ENCODE data around the gene RDX.
"Not testable (repeated sequence)": the region's sequence is repeated elsewhere in the genome, so short reads cannot be mapped to it uniquely, and the experiment has no call there.

Gene RDX

DNA sequence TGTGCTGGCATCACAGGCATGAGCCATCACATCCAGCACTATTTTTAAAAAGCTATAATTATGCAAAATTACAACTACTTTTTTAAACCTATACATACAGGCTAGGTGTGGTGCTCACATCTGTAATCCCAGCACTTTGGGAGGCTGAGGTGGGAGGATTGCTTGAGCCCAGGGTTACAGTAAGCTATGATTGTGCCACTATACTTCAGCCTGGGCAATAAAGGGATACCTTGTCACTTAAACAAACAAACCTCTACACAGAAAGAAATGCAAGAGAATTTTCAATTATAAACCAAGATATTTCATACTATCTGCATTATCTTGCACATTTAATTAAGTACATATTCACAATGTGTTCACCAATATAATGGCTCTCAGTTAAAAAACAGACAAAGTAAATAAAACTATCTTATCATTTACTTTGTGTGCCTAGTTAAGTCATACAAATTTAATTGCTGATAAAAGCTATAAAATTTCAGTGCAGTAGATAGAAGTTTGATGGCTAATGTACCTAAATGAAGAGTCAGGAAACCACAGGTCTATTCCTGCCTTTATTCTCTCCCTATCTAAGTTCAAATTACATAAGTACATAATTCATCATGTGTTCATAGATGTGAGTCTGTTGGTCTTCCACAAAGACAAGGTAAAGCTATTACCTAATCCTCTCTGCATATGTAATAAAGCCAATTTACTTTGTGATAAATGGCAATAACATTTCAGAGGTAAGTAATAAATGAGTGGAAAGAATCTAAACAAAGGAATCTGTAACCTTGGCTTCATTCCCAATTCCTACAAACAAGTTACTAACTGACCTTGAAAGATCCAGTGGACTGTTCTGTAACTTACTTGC is 9.0 kb upstream of the RDX start:
- DNase-seq = no peak

GRCh38 chr11:110303414-110303826 is 7.0 kb upstream of the RDX start:
- DNase-seq = no peak

DNA sequence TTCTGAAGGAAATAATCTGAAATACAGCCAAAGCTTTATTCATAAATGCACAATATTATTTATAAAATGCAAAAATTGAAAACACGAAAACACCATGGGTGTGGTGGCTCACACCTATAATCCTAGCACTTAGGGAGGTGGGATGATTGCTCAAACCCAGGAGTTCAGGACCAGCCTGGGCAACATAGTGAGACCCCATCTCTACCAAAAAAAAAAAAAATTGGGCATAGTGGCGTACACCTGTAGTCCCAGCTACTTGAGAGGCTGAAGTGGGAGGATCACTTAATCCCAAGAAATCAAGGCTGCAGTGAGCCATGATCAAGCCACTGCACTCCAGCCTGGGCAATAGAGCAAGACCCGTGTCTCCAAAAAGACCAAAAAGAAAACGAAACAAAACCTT is 5.2 kb upstream of the RDX start:
- no peak for DNase-seq

GRCh38 chr11:110301032-110301431 is 4.6 kb upstream of the RDX start:
- no peak for DNase-seq

GRCh38 chr11:110299006-110299785 is 2.8 kb upstream of the RDX start:
- no peak for DNase-seq

GRCh38 chr11:110298301-110298765 is 1.9 kb upstream of the RDX start:
- no peak for DNase-seq

- DNase-seq = no peak
Observed at GRCh38 chr11:110297726-110298300, 1.4 kb upstream of the RDX start.

DNA sequence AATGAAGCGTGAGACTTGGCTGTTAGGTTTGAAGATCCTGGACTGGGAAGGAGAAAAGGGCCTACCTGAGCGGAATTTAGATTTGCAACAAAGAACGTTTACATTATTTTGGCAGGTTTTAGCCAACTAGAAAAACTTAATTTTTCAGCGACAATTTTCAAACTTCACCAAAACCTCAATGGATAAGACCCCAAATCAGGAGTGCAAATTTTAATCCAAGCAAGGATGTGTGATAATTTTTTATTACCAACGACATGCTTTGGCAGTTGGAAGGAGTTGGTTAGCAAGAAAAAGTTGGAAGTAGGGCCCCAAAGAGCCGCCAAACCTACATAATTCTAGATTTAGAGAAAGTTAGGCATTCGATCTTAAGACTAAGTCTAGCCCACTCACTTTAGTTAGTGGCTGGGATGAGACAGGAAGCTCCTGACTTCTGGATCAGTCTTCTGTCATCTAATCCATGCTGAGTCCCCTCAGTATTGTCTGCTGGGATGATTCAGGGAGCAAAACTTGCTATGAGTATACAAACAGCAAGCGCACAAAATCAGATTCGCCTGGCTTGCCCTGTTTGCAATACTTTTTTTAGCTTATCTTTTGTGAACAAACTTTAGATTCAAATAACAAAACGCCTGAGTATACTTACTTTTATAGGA is 787 bp upstream of the RDX start:
- DNase-seq = no peak

- DNase-seq = no peak
Observed at GRCh38 chr11:110295531-110296225, 736 bp downstream of the RDX start.

- no peak for DNase-seq
Observed at GRCh38 chr11:110295086-110295485, 1.3 kb downstream of the RDX start.

DNA sequence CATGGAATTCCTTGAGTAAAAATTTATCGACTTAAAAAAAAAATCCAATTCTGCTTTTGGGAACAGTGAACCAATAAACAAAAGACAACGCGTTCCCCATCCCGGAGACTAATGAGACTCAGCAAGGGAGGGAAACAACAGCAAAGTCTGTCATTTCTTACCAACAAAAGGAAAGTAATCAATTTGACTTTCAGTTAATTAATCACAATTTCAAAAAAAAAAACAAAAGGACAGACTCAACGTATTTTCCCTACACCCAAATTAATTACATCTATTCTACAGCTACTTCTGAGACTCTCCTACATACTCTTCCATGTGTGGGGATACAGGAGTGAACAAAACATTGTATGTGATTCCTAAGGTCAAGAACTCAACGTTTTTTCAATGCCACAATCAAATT is 1.9 kb downstream of the RDX start:
- DNase-seq = no peak

- DNase-seq = no peak
Observed at GRCh38 chr11:110293389-110293788, 3.0 kb downstream of the RDX start.

DNA sequence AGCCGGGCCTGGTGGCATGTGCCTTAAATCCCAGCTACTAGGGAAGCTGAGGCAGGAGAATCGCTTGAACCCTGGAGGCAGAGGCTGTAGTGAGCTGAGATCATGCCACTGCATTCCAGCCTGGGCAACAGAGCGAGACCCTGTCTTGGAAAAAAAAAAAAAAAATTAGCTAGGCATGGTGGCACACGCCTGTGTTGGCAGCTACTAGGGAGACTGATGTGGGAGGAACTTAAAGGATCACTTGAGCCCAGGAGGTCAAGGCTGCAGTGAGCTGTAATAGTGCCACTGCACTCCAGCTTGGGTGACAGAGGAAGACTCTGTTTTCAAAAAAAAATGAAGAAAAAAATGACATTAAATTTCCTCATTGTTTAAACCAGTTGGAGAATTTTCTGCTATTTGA is 4.3 kb downstream of the RDX start:
- not testable (repeated sequence) for DNase-seq

DNA sequence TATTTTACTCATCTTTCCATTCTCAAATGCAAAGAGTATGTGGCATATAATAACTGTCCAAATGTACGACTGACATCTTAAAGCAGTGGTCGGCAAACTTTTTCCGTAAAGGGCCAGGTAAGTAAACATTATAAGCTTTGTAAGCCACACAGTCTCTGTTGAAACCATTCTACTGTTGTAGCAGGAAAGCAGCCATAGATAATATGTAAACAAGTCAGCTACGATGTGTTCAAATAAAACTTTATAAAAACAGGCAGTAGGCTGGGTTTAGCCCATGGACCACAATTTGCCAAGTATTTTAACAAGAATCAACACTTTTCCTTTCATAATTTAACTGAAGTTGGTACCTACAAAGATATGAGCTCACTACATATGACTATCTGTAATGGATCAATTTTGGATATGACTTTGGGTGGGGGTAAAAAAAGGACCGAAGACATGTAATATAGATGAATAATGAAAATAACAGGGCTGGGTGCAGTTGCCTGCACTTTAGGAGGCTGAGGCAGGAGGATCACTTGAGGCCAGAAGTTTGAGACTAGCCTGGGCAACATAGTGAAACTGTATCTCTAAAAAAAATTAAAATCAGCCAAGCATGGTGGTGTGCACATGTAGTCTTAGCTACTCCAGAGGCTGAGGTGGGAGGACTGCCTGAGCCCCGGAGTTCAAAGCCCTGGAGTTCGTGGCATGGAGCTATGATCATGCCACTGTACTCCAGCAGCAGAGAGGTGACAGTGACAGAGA is 5.7 kb downstream of the RDX start:
- no peak for DNase-seq

DNA sequence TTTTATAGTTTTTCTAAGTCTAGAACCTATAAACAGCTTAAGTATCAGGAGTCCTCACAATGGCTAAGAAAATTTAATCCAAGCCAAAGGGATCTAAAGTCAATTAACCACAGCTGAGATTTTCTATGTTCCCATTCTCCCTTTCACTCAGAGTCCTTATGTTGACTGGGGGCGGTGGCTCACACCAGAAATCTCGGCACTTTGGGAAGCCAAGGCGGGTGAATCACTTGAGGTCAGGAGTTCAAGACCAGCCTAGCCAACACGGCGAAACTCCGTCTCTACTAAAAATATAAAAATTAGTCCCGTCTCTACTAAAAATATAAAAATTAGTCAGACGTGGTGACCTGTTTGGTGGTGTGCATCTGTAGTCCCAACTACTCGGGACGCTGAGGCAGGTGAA is 6.9 kb downstream of the RDX start:
- no peak for DNase-seq

GRCh38 chr11:110287537-110287936 is 8.9 kb downstream of the RDX start:
- DNase-seq = no peak

- no peak for DNase-seq
Observed at GRCh38 chr11:110286298-110287040, 9.9 kb downstream of the RDX start.

- DNase-seq = no peak
Observed at GRCh38 chr11:110283862-110284261, 12.6 kb downstream of the RDX start.

- not testable (repeated sequence) for DNase-seq
Observed at GRCh38 chr11:110280595-110280994, 15.8 kb downstream of the RDX start.

GRCh38 chr11:110279881-110280280 is 16.5 kb downstream of the RDX start:
- DNase-seq = no peak

- no peak for DNase-seq
Observed at GRCh38 chr11:110272919-110273318, 23.5 kb downstream of the RDX start.
